CD4-positive, alpha-beta T cell treated with Interleukin-4 for 1 hour (primary cell): Measurements from ENCODE around the gene DPH7.
"Not testable (repeated sequence)": the region's sequence is repeated elsewhere in the genome, so short reads cannot be mapped to it uniquely, and the experiment has no call there.

Experiments
- DNase-seq, 2 donors: peaks; one replicate each; pipeline ENCODE4 v3.0.0-alpha.2; 2020 to 2022

The DPH7 gene

DNA sequence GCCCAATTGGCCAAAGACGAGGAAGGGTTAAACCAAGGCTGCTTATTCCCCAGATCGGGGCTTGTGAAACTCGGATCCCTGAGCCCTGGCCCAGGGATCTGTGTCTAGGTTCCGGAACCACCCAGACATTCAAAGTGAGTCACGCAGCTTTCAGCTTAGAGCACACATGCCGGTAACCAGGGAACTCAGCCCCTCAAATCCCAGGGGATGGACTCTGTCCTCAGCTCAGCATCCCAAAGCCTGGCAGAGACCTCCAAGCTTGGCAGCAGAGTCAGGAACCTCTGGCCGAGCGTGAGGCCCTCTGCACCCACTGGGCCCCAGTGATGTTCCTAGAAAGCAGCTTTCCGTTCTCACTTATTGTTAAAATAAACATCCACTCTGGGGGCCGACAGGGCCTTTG lies 33.6 kb downstream of the DPH7 start:
- no peak for DNase-seq

DNA sequence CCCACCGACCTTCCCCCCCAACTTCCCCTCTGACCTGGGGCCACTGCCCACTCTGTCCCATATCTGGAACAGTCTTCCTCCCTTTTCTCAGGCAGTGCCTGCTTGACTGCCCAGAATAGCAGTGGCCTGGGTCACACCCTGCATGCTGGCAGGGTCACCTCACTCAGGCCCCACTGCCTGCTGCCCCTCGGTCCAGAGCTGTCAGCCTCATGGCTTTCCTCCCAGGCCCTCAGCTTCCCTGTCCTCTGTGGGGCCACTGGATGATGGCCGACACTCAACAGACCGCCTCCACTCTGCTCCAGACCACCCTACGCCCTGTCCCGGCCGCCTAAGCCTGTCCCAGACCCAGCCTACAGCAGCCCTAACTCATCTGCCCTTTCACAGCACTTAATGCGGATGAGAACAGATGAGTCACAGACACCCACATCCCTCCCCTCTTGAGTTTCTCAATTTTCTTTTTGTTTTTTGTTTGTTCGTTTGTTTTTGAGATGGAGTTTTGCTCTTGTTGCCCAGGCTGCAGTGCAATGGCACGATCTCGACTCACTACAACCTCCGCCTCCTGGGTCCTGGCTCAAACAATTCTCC lies 34.5 kb downstream of the DPH7 start:
- DNase-seq: no peak

DNA sequence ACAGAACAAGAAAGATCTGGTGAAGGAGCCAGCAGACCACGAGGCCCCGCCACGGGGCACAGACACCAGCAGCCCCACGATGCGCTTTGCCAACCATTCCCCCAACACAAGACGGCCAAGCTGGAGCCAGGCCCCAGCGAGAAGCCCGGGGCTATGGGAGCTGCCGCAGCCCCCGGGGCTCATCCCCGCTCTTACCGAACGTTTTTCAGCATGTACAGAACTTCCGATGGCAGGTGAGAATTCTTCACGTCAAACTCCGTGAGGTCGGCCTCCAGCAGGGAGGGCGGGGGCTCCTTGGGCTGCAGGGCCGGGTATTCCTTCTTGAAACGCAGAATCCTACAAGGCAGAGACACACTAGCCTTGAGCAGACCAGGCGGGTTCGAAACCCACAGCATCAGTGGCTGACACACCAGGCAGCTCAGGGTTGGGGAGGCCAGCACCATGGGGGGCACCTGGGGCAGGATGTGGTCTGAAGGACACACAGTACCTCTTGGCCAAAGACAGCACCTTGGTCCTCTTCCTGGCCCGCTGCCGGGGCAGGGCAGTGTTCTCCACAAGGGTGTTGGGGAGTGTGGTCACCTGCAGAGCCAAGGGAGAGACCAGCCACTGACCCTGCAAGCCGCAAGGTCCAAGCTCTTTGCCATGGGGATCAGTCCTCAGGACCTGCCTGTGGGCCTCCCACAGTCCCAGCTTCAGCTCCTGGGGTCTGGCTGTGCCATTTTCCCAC lies 35.3 kb downstream of the DPH7 start:
- DNase-seq: no peak

DNA sequence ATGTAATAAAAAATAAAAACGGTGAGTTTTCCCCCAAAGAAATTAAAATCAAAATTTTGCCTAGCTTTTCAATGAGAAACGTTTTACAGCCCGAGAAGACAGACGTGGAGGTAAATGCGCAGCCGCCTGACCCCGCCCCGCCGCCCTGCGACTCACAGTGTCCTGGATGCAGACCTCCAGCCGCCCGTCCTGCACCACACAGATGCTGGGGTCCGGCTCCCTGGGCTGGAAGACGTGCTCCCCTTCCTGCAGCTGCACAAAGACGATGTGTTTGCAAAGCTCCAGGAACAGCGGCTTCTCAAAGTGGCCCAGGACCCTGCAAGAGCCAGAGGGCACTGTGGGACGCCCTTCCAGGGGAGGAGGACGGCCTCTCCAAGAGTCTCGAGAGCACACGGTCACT lies 36.2 kb downstream of the DPH7 start:
- no peak for DNase-seq

DNA sequence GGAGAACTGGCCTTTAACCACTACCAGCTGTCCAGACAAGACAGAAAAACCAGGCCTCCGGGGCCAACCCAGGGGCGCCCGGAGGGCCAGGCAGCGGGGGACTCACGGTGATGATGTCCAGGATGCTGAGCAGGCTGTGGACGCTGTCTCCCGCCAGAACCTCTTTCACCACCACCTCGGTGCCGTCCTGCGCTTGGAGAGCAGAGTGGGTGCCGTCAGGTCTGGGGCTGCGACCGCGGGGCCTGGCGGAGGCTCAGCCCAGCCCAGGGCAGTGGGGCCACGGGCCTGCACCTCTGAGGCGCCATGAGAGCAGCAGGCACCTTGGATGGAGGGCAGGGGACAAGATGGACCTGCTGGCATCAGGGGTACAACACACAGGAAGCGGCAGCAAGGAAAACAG lies 38.2 kb downstream of the DPH7 start:
- no peak for DNase-seq

DNA sequence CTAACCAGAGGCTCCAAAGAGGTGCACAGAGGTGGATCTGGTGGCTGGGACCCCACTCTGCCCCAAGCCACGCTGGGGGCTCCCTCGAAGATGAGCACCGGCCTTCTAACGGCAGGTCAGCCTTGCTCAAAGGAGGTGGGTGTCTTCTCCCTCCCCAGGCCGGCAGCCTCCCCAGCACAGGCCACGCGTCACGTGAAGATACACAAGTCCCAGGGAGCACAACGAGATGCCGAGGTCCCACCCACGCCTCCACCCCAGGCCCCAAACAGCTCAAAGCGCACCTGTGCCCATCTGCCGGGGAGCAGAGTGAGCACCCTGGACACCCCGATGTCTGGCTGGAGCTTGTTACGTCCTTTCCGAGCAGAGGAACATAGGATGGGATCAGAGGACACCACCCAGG lies 40.7 kb downstream of the DPH7 start:
- DNase-seq: no peak

DNA sequence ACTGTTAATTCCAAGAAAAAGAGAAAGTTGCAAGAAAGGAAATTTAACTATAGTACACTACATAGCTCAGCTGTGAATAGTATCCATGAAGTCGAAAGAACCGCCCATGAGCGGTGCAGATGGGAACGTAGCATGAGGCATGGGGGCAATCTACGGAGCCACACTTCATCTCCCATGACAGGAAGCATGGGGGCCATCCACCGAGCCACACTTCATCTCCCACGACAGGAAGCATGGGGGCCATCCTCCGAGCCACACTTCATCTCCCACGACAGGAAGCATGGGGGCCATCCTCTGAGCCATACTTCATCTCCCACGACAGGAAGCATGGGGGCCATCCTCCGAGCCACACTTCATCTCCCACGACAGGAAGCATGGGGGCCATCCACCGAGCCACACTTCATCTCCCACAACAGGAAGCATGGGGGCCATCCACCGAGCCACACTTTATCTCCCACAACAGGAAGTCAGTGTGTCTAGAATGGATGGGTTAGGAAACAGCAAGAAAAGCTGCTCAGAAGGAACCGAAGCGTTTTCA lies 42.1 kb downstream of the DPH7 start:
- peak; percentile 23 to 24 for DNase-seq

DNA sequence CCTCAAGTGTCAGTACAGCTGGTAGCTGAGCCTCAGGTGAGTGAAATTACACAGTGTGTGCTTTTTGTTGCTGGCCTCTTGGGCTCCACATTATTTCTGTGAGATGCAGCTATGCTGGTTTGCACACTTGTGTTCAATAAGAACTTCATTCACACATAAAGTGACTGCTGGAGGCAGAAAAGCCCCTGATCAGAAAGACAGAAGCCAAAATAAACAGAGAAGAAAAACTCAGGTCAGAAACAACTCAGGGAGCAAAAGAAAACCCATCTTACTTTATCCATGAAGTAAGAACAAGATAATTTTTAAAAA lies 43.7 kb downstream of the DPH7 start:
- no peak for DNase-seq

DNA sequence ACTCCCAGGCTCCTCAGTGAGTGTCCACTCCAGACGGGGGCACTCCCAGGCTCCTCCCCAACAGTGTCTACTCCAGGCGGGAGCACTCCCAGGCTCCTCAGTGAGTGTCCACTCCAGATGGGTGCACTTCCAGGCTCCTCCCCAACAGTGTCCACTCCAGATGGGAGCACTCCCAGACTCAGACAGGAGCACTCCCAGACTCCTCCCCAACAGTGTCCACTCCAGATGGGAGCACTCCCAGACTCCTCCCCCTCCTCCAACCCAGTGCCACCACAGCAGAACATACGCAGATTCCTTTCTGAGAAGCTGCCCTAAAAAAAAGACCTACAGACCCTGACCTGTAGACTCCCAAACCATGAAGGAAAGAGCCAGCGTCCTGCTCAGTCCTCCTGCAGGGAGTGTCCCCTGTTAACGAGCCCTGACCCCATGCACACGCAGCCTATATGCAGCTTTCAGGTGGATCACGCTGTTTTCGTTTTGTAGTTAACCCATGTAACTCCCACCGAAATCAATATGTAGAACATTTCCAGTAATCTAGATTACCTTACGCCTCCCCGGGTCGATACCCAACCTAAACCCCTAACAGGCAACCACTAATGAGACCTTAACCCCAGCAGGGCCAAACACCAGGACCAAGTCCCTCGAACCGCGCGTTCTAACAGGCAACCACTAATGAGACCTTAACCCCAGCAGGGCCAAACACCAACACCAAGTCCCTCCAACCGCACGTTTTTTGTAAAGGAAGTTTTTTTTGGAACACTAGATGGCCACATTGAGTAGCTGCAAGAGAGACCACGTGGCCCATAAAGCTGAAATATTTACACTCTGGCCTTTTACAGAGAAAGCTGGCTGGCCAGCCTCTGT lies 44.2 kb downstream of the DPH7 start:
- DNase-seq: peak; percentile 18 to 50

DNA sequence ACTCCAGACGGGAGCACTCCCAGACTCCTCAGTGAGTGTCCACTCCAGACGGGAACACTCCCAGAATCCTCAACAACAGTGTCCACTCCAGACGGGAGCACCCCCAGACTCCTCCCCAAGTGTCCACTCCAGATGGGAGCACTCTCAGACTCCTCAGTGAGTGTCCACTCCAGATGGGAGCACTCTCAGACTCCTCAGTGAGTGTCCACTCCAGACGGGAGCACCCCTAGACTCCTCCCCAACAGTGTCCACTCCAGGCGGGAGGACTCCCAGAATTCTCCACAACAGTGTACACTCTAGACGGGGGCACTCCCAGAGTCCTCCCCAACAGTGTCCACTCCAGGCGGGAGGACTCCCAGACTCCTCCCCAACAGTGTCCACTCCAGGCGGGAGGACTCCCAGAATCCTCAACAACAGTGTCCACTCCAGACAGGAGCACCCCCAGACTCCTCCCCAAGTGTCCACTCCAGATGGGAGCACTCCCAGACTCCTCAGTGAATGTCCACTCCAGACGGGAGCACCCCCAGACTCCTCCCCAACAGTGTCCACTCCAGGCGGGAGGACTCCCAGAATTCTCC lies 45.7 kb downstream of the DPH7 start:
- not testable (repeated sequence) for DNase-seq

DNA sequence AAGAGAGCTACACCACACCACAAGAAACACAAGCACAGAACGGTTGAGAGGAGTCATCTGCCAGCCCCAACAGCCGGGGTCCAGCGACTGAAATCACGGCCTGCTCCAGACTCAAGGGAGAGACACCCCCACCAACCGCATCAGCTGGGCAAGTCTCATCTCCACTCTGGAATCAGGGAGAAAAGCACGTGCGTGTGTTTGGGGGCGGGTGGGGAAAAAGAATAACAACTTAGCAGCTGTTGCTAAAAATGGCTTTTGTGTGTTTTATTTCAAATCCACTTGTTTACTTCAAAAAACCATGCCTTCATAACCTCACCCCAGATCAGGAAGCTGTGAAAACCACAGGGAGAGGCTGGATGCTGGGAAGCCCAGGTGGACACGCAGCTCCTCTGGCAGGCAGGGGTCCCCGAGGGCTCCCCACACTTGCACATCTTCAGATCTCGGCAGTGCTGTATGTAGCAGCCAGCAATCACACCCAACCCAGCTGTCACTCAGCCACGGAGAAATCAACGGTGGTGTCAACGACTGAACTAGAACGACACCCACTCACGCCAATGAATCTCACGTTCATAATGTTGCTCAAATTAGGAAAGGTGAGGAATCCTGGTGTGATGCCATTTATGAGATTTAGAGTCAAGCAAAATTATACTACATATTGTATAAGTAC lies 47.5 kb downstream of the DPH7 start:
- DNase-seq: no peak

DNA sequence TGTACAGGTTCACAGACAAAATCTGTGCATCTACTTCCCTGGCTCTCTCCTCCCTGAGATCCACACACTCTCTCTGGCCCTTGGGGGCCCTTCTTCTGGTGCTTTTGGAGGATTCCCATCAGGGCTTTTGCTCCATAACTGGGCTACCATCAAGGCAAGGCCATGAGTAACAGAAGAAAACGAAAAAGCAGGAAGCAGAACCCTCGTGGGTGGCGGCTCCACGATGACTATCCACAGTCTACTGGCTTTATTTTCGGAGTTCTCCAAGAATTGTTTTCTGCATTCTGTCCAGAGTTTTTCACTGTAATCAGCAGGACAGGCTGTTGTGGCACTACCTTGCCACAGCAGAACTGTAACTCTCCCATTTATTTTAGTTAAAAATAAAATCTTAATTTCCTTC lies 48.4 kb downstream of the DPH7 start:
- DNase-seq: no peak

DNA sequence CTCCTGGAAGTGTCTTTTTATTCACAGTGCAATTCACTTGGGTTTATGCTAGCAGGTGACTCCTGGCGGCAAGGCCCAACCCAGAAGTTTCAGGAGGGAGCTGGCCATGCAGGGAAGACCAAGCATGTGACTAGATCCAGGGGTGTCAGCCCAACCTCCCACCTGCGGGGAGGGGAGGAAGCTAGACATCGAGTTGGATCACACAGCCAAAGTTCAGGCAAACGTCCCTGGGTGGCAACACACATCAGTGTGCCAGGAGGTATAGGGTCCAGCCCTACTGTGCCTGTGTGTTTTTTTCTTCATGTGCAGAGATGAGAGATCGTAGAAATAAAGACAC lies 53.8 kb downstream of the DPH7 start:
- DNase-seq: no peak

DNA sequence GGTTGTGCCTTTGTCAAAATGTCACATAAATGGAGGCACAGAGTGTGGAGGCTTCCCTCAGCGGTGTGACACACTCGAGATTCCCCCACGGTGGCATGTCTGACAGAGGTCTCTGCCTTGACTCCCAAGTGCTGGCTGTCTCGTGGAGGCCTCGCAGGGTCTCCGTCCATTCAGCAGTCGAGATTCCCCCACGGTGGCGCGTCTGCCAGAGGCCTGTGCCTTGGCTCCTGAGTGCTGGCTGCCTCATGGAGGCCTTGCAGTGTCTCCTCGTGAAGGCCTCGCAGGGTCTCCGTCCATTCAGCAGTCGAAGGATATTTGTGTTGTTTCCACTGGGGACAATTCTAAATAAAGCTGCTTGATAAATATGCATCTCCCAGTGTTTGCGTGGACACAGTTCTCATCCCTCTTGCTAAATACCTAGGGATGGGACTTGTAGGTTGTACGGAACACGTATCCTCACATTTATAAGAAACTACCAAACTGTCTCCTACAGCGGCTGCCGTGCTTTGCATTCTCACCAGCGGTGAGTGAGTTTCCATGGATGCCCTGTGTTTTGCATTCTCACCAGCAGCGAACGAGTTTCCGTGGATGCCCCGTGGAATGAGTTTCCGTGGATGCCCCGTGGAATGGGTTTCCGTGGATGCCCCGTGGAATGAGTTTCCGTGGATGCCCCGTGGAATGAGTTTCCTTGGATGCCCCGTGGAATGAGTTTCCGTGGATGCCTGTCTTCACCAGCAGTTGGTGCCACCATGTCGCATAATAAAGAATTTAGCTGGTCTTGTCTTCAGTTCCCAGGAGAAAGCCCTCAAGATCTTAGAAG lies 54.4 kb downstream of the DPH7 start:
- DNase-seq: no peak

DNA sequence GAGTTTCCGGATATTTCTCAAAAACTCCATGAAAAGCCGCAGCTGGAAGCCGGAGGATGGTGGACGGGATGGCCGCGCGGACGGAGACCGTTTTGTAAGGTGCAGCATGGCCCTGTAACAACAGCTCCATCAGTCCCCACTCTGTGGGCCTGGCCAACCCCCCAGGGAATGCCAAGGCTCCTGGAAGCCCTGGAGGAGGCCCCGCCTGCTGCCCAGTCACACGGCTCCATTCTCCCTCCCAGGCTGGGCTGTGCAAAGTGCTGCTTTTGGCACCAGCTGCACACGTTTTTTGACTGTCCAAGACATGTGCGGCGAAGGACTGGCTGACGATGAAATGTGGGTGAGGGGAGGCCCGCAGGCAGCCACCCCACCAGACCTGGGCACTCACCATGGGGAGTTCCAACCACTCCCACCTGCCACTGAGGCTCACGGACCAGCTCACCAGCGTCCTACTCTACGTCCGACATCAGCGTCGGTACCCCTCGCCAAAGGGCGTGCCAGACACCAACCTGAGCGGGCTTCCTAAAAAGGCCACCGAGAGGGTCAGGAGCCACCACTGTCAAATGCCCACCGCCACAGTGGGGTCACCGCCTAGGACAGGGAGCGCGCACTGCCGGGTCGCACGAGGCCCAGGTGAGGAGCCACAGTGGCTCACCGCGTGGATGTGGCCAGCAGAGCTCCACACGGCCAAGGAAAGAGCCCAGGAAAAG lies 55.8 kb downstream of the DPH7 start:
- no peak for DNase-seq

DNA sequence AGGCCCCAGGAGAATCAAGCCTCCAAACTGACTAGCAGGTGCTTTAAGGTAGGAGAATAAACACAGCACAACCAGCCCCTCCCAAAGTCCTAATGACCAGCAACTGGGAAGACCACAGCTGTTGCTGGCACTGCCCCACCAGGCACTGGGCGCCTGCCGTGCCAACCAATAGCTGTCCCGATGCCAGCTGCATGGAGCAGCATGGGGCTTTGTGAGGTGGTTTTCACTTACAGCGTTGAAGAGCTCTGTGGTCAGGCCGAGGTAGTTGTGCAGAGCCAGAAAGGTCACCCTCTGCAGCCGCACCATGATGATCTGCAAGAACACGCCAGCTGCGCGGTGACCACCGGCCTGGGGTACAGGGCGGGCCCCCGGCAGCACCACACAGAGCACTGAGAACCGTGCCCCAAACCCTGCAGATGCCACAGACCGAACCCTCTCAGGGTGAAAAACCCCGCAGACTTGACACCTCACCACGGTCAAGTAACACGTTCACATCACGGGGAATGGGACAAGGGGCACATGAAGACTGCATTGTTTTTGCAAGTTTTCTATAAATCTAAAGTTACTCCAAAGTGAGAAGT lies 57.2 kb downstream of the DPH7 start:
- no peak for DNase-seq

DNA sequence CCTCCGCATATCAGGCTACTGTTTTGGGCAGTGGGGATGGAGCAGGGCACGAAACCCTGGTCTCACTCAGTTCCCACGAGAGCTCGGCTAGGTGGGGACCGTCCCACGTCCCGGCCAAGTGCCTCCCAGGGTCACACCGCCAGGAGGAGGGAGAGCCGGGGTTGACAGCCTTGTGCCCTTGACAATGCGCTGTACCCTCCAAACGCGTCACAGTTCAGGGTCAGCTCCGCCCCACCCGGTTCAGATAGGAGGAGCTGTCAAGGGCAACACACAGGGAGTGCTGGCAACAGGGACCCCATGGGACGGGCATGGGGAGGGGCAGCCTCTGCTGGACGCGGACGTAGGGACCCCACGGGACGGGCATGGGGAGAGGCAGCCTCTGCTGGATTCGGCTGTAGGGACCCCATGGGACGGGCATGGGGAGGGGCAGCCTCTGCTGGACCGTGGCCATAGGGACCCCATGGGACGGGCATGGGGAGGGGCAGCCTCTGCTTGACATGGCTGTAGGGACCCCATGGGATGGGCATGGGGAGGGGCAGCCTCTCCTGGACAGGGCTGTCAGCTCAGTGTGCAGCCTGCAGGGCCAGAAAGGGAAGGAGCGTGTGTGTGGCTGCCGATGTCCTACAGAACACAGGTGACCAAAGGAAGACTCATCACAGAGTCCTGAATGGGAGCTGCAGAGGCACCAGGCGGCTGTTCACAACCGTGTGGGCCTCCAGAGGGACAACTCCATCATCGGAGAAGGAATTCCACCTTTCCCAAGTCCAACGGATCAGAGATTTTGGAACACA lies 57.9 kb downstream of the DPH7 start:
- no peak for DNase-seq

DNA sequence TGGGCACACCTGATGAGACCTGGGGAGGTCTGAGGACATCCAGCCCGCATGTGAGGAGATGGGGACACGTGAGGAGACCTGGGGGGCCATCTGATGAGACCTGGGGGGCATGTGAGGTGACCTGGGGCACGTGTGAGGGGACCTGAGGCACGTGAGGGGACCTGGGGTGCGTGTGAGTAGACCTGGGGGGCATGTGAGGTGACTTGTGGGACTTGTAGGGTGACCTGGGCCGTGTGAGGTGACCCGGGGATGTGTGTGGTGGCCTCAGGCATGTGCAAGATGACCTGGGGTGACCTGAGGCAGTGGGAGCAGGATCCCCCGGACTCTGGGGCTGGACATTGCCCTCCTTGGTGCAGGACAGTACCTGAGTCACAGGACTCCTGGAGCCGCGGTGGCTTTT lies 59.2 kb downstream of the DPH7 start:
- no peak for DNase-seq

DNA sequence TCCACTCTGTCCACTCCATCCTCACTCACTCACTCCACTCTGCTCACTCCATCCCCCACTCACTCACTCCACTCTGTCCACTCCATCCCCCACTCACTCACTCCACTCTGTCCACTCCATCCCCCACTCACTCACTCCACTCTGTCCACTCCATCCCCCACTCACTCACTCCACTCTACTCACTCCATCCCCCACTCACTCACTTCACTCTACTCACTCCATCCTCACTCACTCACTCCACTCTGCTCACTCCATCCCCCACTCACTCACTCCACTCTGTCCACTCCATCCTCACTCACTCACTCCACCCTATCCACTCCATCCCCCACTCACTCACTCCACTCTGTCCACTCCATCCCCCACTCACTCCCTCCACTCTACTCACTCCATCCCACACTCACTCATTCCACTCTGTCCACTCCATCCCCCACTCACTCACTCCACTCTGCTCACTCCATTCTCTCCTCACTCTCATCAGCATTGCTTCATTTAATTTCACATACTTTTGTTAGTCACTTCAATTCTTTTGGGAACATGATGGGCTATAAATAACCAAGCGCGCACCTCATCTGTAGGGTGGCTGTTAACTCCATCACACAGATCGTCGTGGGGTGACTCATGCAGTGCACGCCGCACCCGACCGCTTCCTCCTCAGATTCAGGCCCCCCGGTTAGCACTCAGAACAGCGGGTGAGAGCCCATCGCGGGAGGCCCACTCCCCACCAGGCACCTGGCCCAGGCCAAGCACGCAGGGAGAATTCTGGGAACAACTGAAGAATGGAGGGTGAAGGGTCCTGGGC lies 59.9 kb downstream of the DPH7 start:
- not testable (repeated sequence) for DNase-seq
